Right lung (tissue), 5 donors: ENCODE data around the gene METTL15. TPM values are rescaled to one million over a fixed set of nuclear protein-coding genes. Genes with fewer than 3 reads are reported as not detected.
"Not testable (repeated sequence)": the region's sequence is repeated elsewhere in the genome, so short reads cannot be mapped to it uniquely, and the experiment has no call there.

ENCODE experiments used
- DNase-seq, 2 donors: peaks; one replicate each; pipeline ENCODE4 v3.0.0-alpha.2; 2013
- polyA plus RNA-seq, 5 donors: library from polyadenylated mRNA; unstranded; fragments of 120-200 nt; gene quantifications; one replicate each; pipeline versions ENCODE4 v1.2.1 to v1.2.3, GENCODE V29; 2013; ENCODE audit warnings: inconsistent platforms in 1 of 5, low replicate concordance in 1 of 5; ENCODE audit not compliant: insufficient read length in 5 of 5, insufficient read depth in 1 of 5

Gene METTL15
- polyA plus RNA-seq, 5 donors = 15.8 to 22.3 (median 18.0) TPM

- DNase-seq = no peak
Measured at GRCh38 chr11:28284196-28284595, 176.0 kb downstream of the METTL15 start.

GRCh38 chr11:28289444-28289843, 181.3 kb downstream of the METTL15 start:
- DNase-seq = no peak

- DNase-seq = not testable (repeated sequence)
Measured at GRCh38 chr11:28290995-28291394, 182.8 kb downstream of the METTL15 start.

GRCh38 chr11:28296426-28296825, 188.2 kb downstream of the METTL15 start:
- no peak for DNase-seq

GRCh38 chr11:28298209-28298608, 190.0 kb downstream of the METTL15 start:
- no peak for DNase-seq

GRCh38 chr11:28303477-28304191, 195.4 kb downstream of the METTL15 start:
- no peak for DNase-seq

- no peak for DNase-seq
Measured at GRCh38 chr11:28315440-28315839, 207.3 kb downstream of the METTL15 start.

- no peak for DNase-seq
Measured at GRCh38 chr11:28318871-28319270, 210.7 kb downstream of the METTL15 start.

- DNase-seq = no peak
Measured at GRCh38 chr11:28323621-28324020, 215.4 kb downstream of the METTL15 start.

GRCh38 chr11:28332393-28332792, 224.2 kb downstream of the METTL15 start:
- not testable (repeated sequence) for DNase-seq

- no peak for DNase-seq
Measured at GRCh38 chr11:28337701-28338100, 229.5 kb downstream of the METTL15 start.

GRCh38 chr11:28338371-28338770, 230.2 kb downstream of the METTL15 start:
- DNase-seq = no peak

- DNase-seq = no peak
Measured at GRCh38 chr11:28339488-28339887, 231.3 kb downstream of the METTL15 start.

- no peak for DNase-seq
Measured at GRCh38 chr11:28342716-28343115, 234.5 kb downstream of the METTL15 start.

GRCh38 chr11:28343304-28344233, 235.4 kb downstream of the METTL15 start:
- DNase-seq = no peak

- no peak for DNase-seq
Measured at GRCh38 chr11:28346209-28346608, 238.0 kb downstream of the METTL15 start.

- no peak for DNase-seq
Measured at GRCh38 chr11:28346721-28347120, 238.5 kb downstream of the METTL15 start.

GRCh38 chr11:28347371-28347770, 239.2 kb downstream of the METTL15 start:
- no peak for DNase-seq

- DNase-seq = no peak
Measured at GRCh38 chr11:28350216-28350615, 242.0 kb downstream of the METTL15 start.

GRCh38 chr11:28353991-28354390, 245.8 kb downstream of the METTL15 start:
- DNase-seq = no peak

- DNase-seq = no peak
Measured at GRCh38 chr11:28366549-28367346, 258.6 kb downstream of the METTL15 start.

GRCh38 chr11:28378095-28378494, 269.9 kb downstream of the METTL15 start:
- not testable (repeated sequence) for DNase-seq
